ENCODE data around the gene OR6C2. TPM values are rescaled to one million over a fixed set of nuclear protein-coding genes. Genes with fewer than 3 reads are reported as not detected.
"Not testable (repeated sequence)": the region's sequence is repeated elsewhere in the genome, so short reads cannot be mapped to it uniquely, and the experiment has no call there.

Gene OR6C2
- total RNA-seq, 2 donors from 2014 or later: not detected

- ATAC-seq (no peak), DNase-seq (no peak)
- intact Hi-C loops (cut with DNase I): no loop called here
Measured at GRCh38 chr12:55469291-55469690, 25.4 kb downstream of the OR6C2 start.

GRCh38 chr12:55470088-55470829 lies 26.4 kb downstream of the OR6C2 start, which contains the start of gene OR6C70:
OR6C70 (minus strand) TSS chr12:55470138; CDS start chr12:55470138, 0 bp downstream.
- no peak for ATAC-seq
- intact Hi-C loops (cut with DNase I): no loop called here
- no peak for DNase-seq

- intact Hi-C loops (cut with DNase I): no loop called here
- DNase-seq: no peak
- ATAC-seq: no peak
Measured at GRCh38 chr12:55472264-55472663, 28.4 kb downstream of the OR6C2 start.

GRCh38 chr12:55479136-55479535 lies 35.3 kb downstream of the OR6C2 start:
- DNase-seq; intact Hi-C loops (cut with DNase I); ATAC-seq: not testable (repeated sequence)

DNA sequence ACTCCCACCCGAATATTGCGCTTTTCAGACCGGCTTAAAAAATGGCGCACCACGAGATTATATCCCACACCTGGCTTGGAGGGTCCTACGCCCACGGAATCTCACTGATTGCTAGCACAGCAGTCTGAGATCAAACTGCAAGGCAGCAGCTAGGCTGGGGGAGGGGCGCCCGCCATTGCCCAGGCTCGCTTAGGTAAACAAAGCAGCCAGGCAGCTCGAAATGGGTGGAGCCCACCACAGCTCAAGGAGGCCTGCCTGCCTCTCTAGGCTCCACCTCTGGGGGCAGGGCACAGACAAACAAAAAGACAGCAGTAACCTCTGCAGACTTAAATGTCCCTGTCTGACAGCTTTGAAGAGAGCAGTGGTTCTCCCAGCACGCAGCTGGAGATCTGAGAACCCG lies 40.4 kb downstream of the OR6C2 start:
- intact Hi-C loops (cut with DNase I); DNase-seq; ATAC-seq: not testable (repeated sequence)

GRCh38 chr12:55492078-55492477 lies 48.2 kb downstream of the OR6C2 start, which contains the start of gene OR6C68:
OR6C68 (plus strand) TSS chr12:55492378; CDS start chr12:55492378, 0 bp downstream.
- DNase-seq (no peak), ATAC-seq (no peak)
- intact Hi-C loops (cut with DNase I): no loop called here

DNA sequence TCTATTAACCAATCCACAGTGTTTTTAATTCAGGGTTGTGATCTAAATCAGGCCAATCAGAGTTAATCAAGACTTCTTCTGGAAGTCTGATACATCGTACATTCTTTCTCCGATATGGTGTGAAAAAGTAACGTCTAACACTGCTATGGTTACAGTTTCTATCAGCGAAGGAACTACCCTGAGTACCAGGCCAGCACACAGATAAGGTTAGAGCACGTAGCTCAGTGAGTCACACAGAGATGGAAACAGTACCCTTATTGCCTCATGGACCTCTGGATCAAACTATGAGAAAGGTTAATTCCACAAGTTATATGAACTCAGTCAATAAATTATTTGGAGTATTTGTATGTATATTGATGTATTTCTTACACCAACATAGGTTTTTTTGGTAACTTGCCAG lies 51.6 kb downstream of the OR6C2 start:
- DNase-seq (no peak), ATAC-seq (peak in 1 of 2 donors; percentile 55)
- intact Hi-C loops (cut with DNase I): no loop called here

GRCh38 chr12:55499231-55499630 lies 55.4 kb downstream of the OR6C2 start:
- DNase-seq: no peak
- intact Hi-C loops (cut with DNase I): no loop called here

GRCh38 chr12:55499810-55500252 lies 56.0 kb downstream of the OR6C2 start:
- DNase-seq (no peak), ATAC-seq (no peak)
- intact Hi-C loops (cut with DNase I): no loop called here

More at GRCh38 chr12:55499231-55499630, 55.4 kb downstream of the OR6C2 start:
- no peak for ATAC-seq

GRCh38 chr12:55501601-55502000 lies 57.7 kb downstream of the OR6C2 start:
- intact Hi-C loops (cut with DNase I): no loop called here
- DNase-seq (no peak), ATAC-seq (no peak)

Other genes starting within 250 kb of the OR6C2 start
- not detected for gene OR10A7, start 223.1 kb upstream of the OR6C2 start, total RNA-seq
- not detected for gene OR6C74, start 199.5 kb upstream of the OR6C2 start, total RNA-seq
- not detected for gene OR6C6, start 147.5 kb upstream of the OR6C2 start, total RNA-seq
- not detected for gene OR6C1, start 129.7 kb upstream of the OR6C2 start, total RNA-seq
- not detected for gene OR6C3, start 113.3 kb upstream of the OR6C2 start, total RNA-seq
- not detected for gene OR6C75, start 81.1 kb upstream of the OR6C2 start, total RNA-seq
- gene OR6C65, start 43.5 kb upstream of the OR6C2 start, total RNA-seq: not detected
- gene OR6C76, start 17.8 kb upstream of the OR6C2 start, total RNA-seq: not detected
- gene OR6C70, start 26.1 kb downstream of the OR6C2 start, total RNA-seq: not detected
- gene OR6C68, start 48.3 kb downstream of the OR6C2 start, total RNA-seq: not detected
- not detected for gene OR6C4, start 105.5 kb downstream of the OR6C2 start, total RNA-seq
- gene OR2AP1, start 128.4 kb downstream of the OR6C2 start, total RNA-seq: not detected
- under 1 TPM; 0.68 TPM for gene OR10P1, start 192.8 kb downstream of the OR6C2 start, total RNA-seq